HepG2 (cell line): ENCODE results near the gene CALR. TPM values are rescaled to one million over a fixed set of nuclear protein-coding genes. Genes with fewer than 3 reads are reported as not detected.

Experiments used
- ATAC-seq: fragments of 200-7000 bp; cut with Tn5 transposase; 3 replicates; pipeline ENCODE4 v1.9.1; 2020; ENCODE audit warnings: mild to moderate bottlenecking, moderate library complexity
- BruUV-seq: library from RNA; stranded (reverse); fragments of 400-500 nt; replicated peaks from 2 replicates; lab custom pipeline; 2021; lab: Mats Ljungman, UMichigan
- CTCF ChIA-PET: fragments of 300-600 bp; formaldehyde crosslinking; extraction: SDS; loops from one replicate; lab custom pipeline; 2021; ENCODE audit warnings: low total read pairs, inconsistent platforms, low intra/inter-chr PET ratio; lab: Yijun Ruan, JAX
- POLR2A ChIA-PET: fragments of 350-600 bp; sonication (Branson Sonifier 250); formaldehyde crosslinking; loops from one replicate; lab custom pipeline; 2020; ENCODE audit warnings: antibody characterized with exemption, inconsistent platforms; lab: Yijun Ruan, JAX
- DNase-seq: peaks from one replicate; pipeline ENCODE4 v3.0.0-alpha.2; 2015; ENCODE audit warnings: low spot score
- FAIRE-seq: peaks from 3 replicates; lab custom pipeline; 2011; peaks lifted over from hg19 to GRCh38; lab: Jason Lieb, UNC
- H2AFZ ChIP-seq: one replicate; pipeline ENCODE4 v1.6.1; 2011; ENCODE audit warnings: low read length, inconsistent platforms
- H3K27ac ChIP-seq: fragments of 300-600 bp; 3 replicates; pipeline ENCODE4 v1.8.0; 2011; ENCODE audit warnings: mixed run types, mild to moderate bottlenecking, mixed read lengths, low read length, inconsistent platforms; ENCODE audit not compliant: insufficient read depth; ENCODE audit errors: extremely low read length
- H3K27me3 ChIP-seq, 2 experiments: fragments of 200-600 bp in 1 of 2; 2 replicates in 1 of 2; 3 replicates in 1 of 2; pipeline versions ENCODE4 v1.6.0 to v1.8.0; 2011; ENCODE audit warnings: low read length in 2 of 2, mild to moderate bottlenecking in 2 of 2, moderate library complexity in 2 of 2, inconsistent platforms in 1 of 2; ENCODE audit not compliant: insufficient read depth in 2 of 2, control insufficient read depth in 1 of 2
- H3K36me3 ChIP-seq, 2 experiments: fragments of 200-600 bp in 1 of 2; replicated peaks in 1 of 2; 2 replicates in 1 of 2; 3 replicates in 1 of 2; pipeline versions ENCODE4 v1.5.1 to v1.8.0; 2011; ENCODE audit warnings: low read length in 2 of 2, inconsistent platforms in 1 of 2; ENCODE audit not compliant: insufficient read depth in 2 of 2, control insufficient read depth in 1 of 2
- H3K4me1 ChIP-seq: 2 replicates; pipeline ENCODE4 v1.5.1; 2012; ENCODE audit warnings: low read length, inconsistent platforms; ENCODE audit not compliant: insufficient read depth
- H3K4me2 ChIP-seq: 2 replicates; pipeline ENCODE4 v1.6.0; 2011; ENCODE audit warnings: low read depth, low read length, inconsistent platforms
- H3K4me3 ChIP-seq, 3 experiments: fragments of 200-600 bp in 1 of 3; sonication (generic), shearing (Covaris generic) in 1 of 3; replicated peaks in 1 of 3; 2 replicates each; pipeline ENCODE4 v1.5.1; 2011 to 2016; ENCODE audit warnings: low read length in 3 of 3, inconsistent platforms in 2 of 3, low read depth in 2 of 3, mild to moderate bottlenecking in 2 of 3, control low read depth in 1 of 3, mixed read lengths in 1 of 3; ENCODE audit not compliant: insufficient read depth in 1 of 3
- H3K79me2 ChIP-seq: one replicate; pipeline ENCODE4 v1.6.1; 2011; ENCODE audit warnings: low read length, inconsistent platforms; ENCODE audit not compliant: insufficient read depth
- H3K9ac ChIP-seq: 2 replicates; pipeline ENCODE4 v1.6.0; 2011; ENCODE audit warnings: mild to moderate bottlenecking, low read depth, low read length, inconsistent platforms; ENCODE audit not compliant: insufficient read depth
- H3K9me3 ChIP-seq: 2 replicates; pipeline ENCODE4 v1.5.1; 2012; ENCODE audit warnings: mild to moderate bottlenecking, low read length
- H4K20me1 ChIP-seq: 2 replicates; pipeline ENCODE4 v1.6.0; 2011; ENCODE audit warnings: inconsistent platforms, mild to moderate bottlenecking, low read length, moderate library complexity; ENCODE audit not compliant: insufficient read depth
- BATF2 ChIP-seq: sonication (generic); formaldehyde crosslinking; IDR thresholded peaks from 2 replicates; pipeline ENCODE4 v1.8.0; 2022; ENCODE audit warnings: mild to moderate bottlenecking, missing genetic modification reagents, moderate library complexity
- GFI1 ChIP-seq: sonication (generic); formaldehyde crosslinking; IDR thresholded peaks from 2 replicates; pipeline ENCODE4 v1.5.0; 2020; ENCODE audit warnings: missing genetic modification reagents, mild to moderate bottlenecking, borderline replicate concordance
- HNRNPL ChIP-seq: fragments of 200-400 bp; formaldehyde crosslinking; IDR thresholded peaks from 2 replicates; pipeline ENCODE4 v1.6.1; 2017; ENCODE audit warnings: mild to moderate bottlenecking, low read depth, low read length
- MED8 ChIP-seq: sonication (generic); formaldehyde crosslinking; IDR thresholded peaks from 2 replicates; pipeline ENCODE4 v1.8.1; 2023; ENCODE audit warnings: mild to moderate bottlenecking, missing genetic modification reagents; ENCODE audit not compliant: insufficient replicate concordance
- NCOA1 ChIP-seq: sonication (generic); formaldehyde crosslinking; IDR thresholded peaks from 2 replicates; pipeline ENCODE4 v1.9.0; 2021; ENCODE audit warnings: missing genetic modification reagents
- PCBP2 ChIP-seq: fragments of 200-400 bp; formaldehyde crosslinking; optimal IDR thresholded peaks from 2 replicates; pipeline ENCODE3; 2018; ENCODE audit warnings: low read length, low read depth; ENCODE audit not compliant: poor library complexity, severe bottlenecking
- POLR2AphosphoS2 ChIP-seq: IDR thresholded peaks from 2 replicates; pipeline ENCODE4 v1.6.1; 2011; ENCODE audit warnings: low read depth, low read length, improper control_type of control experiment
- RARG ChIP-seq: sonication (generic); formaldehyde crosslinking; IDR thresholded peaks from 2 replicates; pipeline ENCODE4 v1.4.0; 2020; ENCODE audit warnings: low read depth, mild to moderate bottlenecking, missing genetic modification reagents
- RFX5 ChIP-seq: IDR thresholded peaks from 2 replicates; pipeline ENCODE4 v1.6.1; 2011; ENCODE audit warnings: low read depth, low read length, improper control_type of control experiment
- SIX4 ChIP-seq: sonication (generic); formaldehyde crosslinking; IDR thresholded peaks from 2 replicates; pipeline ENCODE4 v1.4.0; 2020; ENCODE audit warnings: missing genetic modification reagents
- SMC3 ChIP-seq: IDR thresholded peaks from 2 replicates; pipeline ENCODE4 v1.6.1; 2011; ENCODE audit warnings: low read length, improper control_type of control experiment
- ZFX ChIP-seq: sonication (generic); formaldehyde crosslinking; IDR thresholded peaks from 2 replicates; pipeline ENCODE4 v1.4.0; 2020; ENCODE audit warnings: mild to moderate bottlenecking, low read depth, missing genetic modification reagents, moderate library complexity
- ZFY ChIP-seq: sonication (generic); formaldehyde crosslinking; IDR thresholded peaks from 2 replicates; pipeline ENCODE4 v1.4.0; 2020; ENCODE audit warnings: missing genetic modification reagents
- ZNF260 ChIP-seq: sonication (generic); formaldehyde crosslinking; IDR thresholded peaks from 2 replicates; pipeline ENCODE4 v1.4.0; 2020; ENCODE audit warnings: missing genetic modification reagents, low read depth, mild to moderate bottlenecking, borderline replicate concordance
- ZNF503 ChIP-seq: sonication (generic); formaldehyde crosslinking; IDR thresholded peaks from 2 replicates; pipeline ENCODE4 v1.4.0; 2020; ENCODE audit warnings: missing genetic modification reagents
- ZNF563 ChIP-seq: sonication (generic); formaldehyde crosslinking; IDR thresholded peaks from 2 replicates; pipeline ENCODE4 v1.8.0; 2022; ENCODE audit warnings: mild to moderate bottlenecking, moderate library complexity, missing genetic modification reagents
- WGBS: methylation state at CpG from one replicate; pipeline ENCODE4 v1.1.6; 2017; ENCODE audit warnings: low lambda C conversion rate; 5-methylcytosine and 5-hydroxymethylcytosine counted together
- in situ Hi-C: cut with HindIII; loops from 2 replicates; pipeline ENCODE4 v1.10.0; 2017; ENCODE audit warnings: low pct_unique_long_range_greater_than_20kb; ENCODE audit not compliant: extremely low pct_ligation_motif_present
- intact Hi-C: fragments of 100-400 bp; cut with micrococcal nuclease; formaldehyde crosslinking; loops from one replicate; pipeline ENCODE4 v1.10.0; 2022; ENCODE audit not compliant: unreplicated experiment
- polyA plus RNA-seq, 8 experiments: library from polyadenylated mRNA; depleted of rRNA in 3 of 8; stranded (reverse) in 7 of 8; unstranded in 1 of 8; fragments of >200 nt; fragmentation: Illumina TruSeq in 4 of 8; extraction: Trizol in 4 of 8; gene quantifications; 2 replicates each; pipeline versions ENCODE4 v1.2.1 to v1.2.3, GENCODE V29; 2011 to 2016; ENCODE audit warnings: low read depth in 4 of 8, missing spikeins in 1 of 8, mixed read lengths in 1 of 8; ENCODE audit not compliant: insufficient read depth in 1 of 8
- total RNA-seq, 5 experiments: library from RNA; depleted of rRNA; stranded (reverse); fragments of >200 nt; fragmentation: Illumina TruSeq; extraction: Trizol; gene quantifications; 2 replicates each; pipeline ENCODE4 v1.2.3, GENCODE V29; 2016; ENCODE audit warnings: low read depth in 1 of 5
- TF ChIP-seq, protein P1 (sequence below), 2 experiments: fragments of 450-650 bp in 1 of 2; sonication (generic) in 1 of 2; formaldehyde crosslinking; IDR thresholded peaks; 2 replicates each; pipeline versions ENCODE4 v1.5.0 to v1.8.0; 2020 to 2022; ENCODE audit warnings: mild to moderate bottlenecking in 1 of 2, missing genetic modification reagents in 1 of 2
- TF ChIP-seq, protein P2 (sequence below): sonication (generic); formaldehyde crosslinking; conservative IDR thresholded peaks from 2 replicates; pipeline ENCODE4 v1.8.0; 2022; ENCODE audit warnings: mild to moderate bottlenecking, moderate library complexity, missing genetic modification reagents

Gene CALR
- total and polyA plus RNA-seq, 2 of the 13 experiments (the other 11 are each of a cell fraction or from before 2014, with no cell fraction given), result 898 to 934 TPM

DNA sequence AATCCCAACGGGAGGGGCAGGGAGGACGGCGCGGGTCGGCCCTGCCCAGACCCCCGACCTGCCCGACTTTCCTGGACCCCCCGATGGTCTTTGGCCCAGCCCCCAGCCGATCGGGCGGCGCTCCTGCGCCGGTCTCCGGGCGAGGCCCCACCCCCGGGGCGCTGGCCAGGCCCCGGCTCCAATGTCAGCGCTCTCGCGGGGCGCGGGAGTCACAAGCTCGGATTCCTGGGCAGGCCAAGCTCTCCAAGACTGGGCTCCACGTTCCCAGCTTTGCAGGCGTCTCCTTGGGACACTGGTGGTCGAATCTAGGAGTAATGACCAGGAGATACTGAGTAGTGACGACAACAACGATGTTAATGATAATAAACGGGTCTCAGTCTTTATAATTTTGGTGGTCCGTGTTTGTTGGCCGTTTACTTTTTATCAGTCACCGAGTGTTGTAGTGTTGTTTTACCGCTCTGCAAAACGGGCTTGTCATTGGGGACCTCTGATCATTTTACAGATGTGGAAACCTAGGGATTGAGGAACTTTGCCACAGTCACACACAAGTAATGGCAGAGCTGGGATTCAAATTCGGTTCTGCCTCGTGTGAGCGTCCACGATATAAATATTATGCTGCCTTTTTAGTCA, 7.8 kb downstream of the CALR start:
- peak overlapping the region; percentile 91 for H3K9ac ChIP-seq
- peaks cover 35% of the 10 kb centered on the region for H3K4me1 ChIP-seq
- no peak overlapping the region for H2AFZ ChIP-seq
- no peaks in the 10 kb centered on the region for H3K9me3 ChIP-seq
- DNase-seq, result peak; percentile 71
- peak overlapping the region; percentile 82 to 89 (median 84) for H3K4me3 ChIP-seq
- WGBS, result 0% methylated on average over 24 of the region's 40 CpGs
- intact Hi-C loops (no loop called here), in situ Hi-C loops (no loop called here)
- H3K27me3 ChIP-seq, result no peaks in the 10 kb centered on the region; a peak in 1 of 5 replicates
- BruUV-seq, result no TSS peak
- peaks cover 29 to 58% of the 10 kb centered on the region in 2 experiments for H3K36me3 ChIP-seq
- ChIA-PET POLR2A (interaction anchor here (0.6 to 1.8 kb wide), 15 partner anchors 9 to 1135 kb away, joined by 3 to 25 read pairs (median 3); partner anchors contain the start of genes DNASE2, FARSA, GADD45GIP1 and GET3), CTCF (no interaction called here)
- FAIRE-seq, result no peak
- H3K79me2 ChIP-seq, result peaks cover 23% of the 10 kb centered on the region
- peak; percentile 81 for ATAC-seq
- no peaks in the 10 kb centered on the region; the same call in 1 of the 2 replicates for H4K20me1 ChIP-seq
- peak overlapping the region; percentile 74 for H3K4me2 ChIP-seq
- H3K27ac ChIP-seq, result peak overlapping the region; percentile 91
- TF ChIP-seq HNRNPL, result no peak
- TF ChIP-seq ZNF563 (CRISPR knock-in tag), result 0 out of 2 replicates have a peak, but pooled peaks have one; percentile 7
- TF ChIP-seq, protein P1, sequence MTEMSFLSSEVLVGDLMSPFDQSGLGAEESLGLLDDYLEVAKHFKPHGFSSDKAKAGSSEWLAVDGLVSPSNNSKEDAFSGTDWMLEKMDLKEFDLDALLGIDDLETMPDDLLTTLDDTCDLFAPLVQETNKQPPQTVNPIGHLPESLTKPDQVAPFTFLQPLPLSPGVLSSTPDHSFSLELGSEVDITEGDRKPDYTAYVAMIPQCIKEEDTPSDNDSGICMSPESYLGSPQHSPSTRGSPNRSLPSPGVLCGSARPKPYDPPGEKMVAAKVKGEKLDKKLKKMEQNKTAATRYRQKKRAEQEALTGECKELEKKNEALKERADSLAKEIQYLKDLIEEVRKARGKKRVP (CRISPR knock-in tag; IDR thresholded peaks at IDR 0.05), result no peak
- TF ChIP-seq SIX4 (CRISPR knock-in tag), result no peak
- TF ChIP-seq, protein P2, sequence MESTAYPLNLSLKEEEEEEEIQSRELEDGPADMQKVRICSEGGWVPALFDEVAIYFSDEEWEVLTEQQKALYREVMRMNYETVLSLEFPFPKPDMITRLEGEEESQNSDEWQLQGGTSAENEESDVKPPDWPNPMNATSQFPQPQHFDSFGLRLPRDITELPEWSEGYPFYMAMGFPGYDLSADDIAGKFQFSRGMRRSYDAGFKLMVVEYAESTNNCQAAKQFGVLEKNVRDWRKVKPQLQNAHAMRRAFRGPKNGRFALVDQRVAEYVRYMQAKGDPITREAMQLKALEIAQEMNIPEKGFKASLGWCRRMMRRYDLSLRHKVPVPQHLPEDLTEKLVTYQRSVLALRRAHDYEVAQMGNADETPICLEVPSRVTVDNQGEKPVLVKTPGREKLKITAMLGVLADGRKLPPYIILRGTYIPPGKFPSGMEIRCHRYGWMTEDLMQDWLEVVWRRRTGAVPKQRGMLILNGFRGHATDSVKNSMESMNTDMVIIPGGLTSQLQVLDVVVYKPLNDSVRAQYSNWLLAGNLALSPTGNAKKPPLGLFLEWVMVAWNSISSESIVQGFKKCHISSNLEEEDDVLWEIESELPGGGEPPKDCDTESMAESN, result 0 out of 2 replicates have a peak, but pooled peaks have one; percentile 13
- no peak for TF ChIP-seq ZNF260 (CRISPR knock-in tag)
- TF ChIP-seq ZFX (CRISPR knock-in tag), result peak; percentile 56; the same call in 1 of the 2 replicates
- 0 out of 2 replicates have a peak, but pooled peaks have one; percentile 1 for TF ChIP-seq NCOA1 (CRISPR knock-in tag)
- 0 out of 2 replicates have a peak, but pooled peaks have one; percentile 16 for TF ChIP-seq BATF2 (CRISPR knock-in tag)
- TF ChIP-seq MED8 (CRISPR knock-in tag), result peak; percentile 6
- TF ChIP-seq RARG, result no peak
- TF ChIP-seq POLR2AphosphoS2, result no peak
- peak; percentile 20; the same call in 1 of the 2 replicates for TF ChIP-seq ZNF503
- TF ChIP-seq PCBP2, result no peak
- peak; percentile 45 for TF ChIP-seq ZFY (CRISPR knock-in tag)
- no peak for TF ChIP-seq RFX5
- no peak for TF ChIP-seq SMC3
- peak; percentile 4; the same call in 1 of the 2 replicates for TF ChIP-seq GFI1
